Measurements from ENCODE around the gene SETX.

SETX gene

GRCh38 chr9:132369421-132369820, 14.6 kb upstream of the SETX start:
- Histone ChIP-seq H3K4me3 (ENCODE audit: low read depth, low read length) (no peak overlapping the region), H3K9me3 (ENCODE audit: control insufficient read depth, insufficient read depth, low read depth, low read length) (no peaks in the 10 kb centered on the region), H3K36me3 (ENCODE audit: control insufficient read depth in 2 of 2, insufficient read depth in 1 of 2, low read length in 2 of 2) (no peaks in the 10 kb centered on the region; a peak in 1 of 3 replicates), H3K4me1 (ENCODE audit: control insufficient read depth, insufficient read depth, low read length) (no peaks in the 10 kb centered on the region), H3K27ac (ENCODE audit: extremely low read depth, low read depth, low read length) (no peak overlapping the region)
- CTCF ChIA-PET = interaction anchor here (0.7 kb wide), 1 partner anchor 417 kb away, joined by 4 read pairs; no protein-coding TSS in a partner anchor
- TF ChIP-seq ZNF292 (tag by site-specific recombination; IDR thresholded peaks at IDR 0.05; ENCODE audit: borderline replicate concordance, low read depth) (no peak), ZNF777 (tag by site-specific recombination; IDR thresholded peaks at IDR 0.05; ENCODE audit: borderline replicate concordance) (no peak), ZNF223 (tag by site-specific recombination; IDR thresholded peaks at IDR 0.05) (no peak), ZNF501 (tag by site-specific recombination; IDR thresholded peaks at IDR 0.05) (no peak), FEZF1 (tag by site-specific recombination; IDR thresholded peaks at IDR 0.05) (no peak), ZNF580 (tag by site-specific recombination; IDR thresholded peaks at IDR 0.05) (no peak), ZNF140 (tag by site-specific recombination; IDR thresholded peaks at IDR 0.05) (no peak), KLF9 (tag by site-specific recombination; IDR thresholded peaks at IDR 0.05; ENCODE audit: low read depth) (no peak), ZNF521 (tag by site-specific recombination; IDR thresholded peaks at IDR 0.05) (no peak), ZSCAN16 (tag by site-specific recombination; IDR thresholded peaks at IDR 0.05) (no peak)
- POLR2A ChIA-PET = no interaction called here

- no peak for TF ChIP-seq ZNF518A (tag by site-specific recombination; conservative IDR thresholded peaks at IDR 0.05; ENCODE audit: low read depth)
- TF ChIP-seq MEIS1 (CRISPR knock-in tag; IDR thresholded peaks at IDR 0.05; ENCODE audit: borderline replicate concordance) = no peak
- 0 out of 2 replicates have a peak, but pooled peaks have one; percentile 21 for TF ChIP-seq ZBTB44 (tag by site-specific recombination; IDR thresholded peaks at IDR 0.05)
- TF ChIP-seq HIC1 (tag by site-specific recombination; IDR thresholded peaks at IDR 0.05) = no peak
- peak; percentile 52 for TF ChIP-seq ZNF335 (tag by site-specific recombination; conservative IDR thresholded peaks at IDR 0.05)
- peak; percentile 82 for TF ChIP-seq GLIS1 (tag by site-specific recombination; IDR thresholded peaks at IDR 0.05)
- no peak for TF ChIP-seq SALL2 (tag by site-specific recombination; IDR thresholded peaks at IDR 0.05; ENCODE audit: borderline replicate concordance)
- no peak for TF ChIP-seq ZNF610 (tag by site-specific recombination; IDR thresholded peaks at IDR 0.05; ENCODE audit: borderline replicate concordance)
- TF ChIP-seq TRIM28 (IDR thresholded peaks at IDR 0.05; ENCODE audit: borderline replicate concordance, low read length) = 0 out of 2 replicates have a peak, but pooled peaks have one; percentile 19
- ChIA-PET POLR2A (interaction anchor here (1.0 to 1.3 kb wide), 2 partner anchors 13 kb away, joined by 3 to 6 read pairs; partner anchors contain the start of gene SETX), CTCF (no interaction called here)
- Histone ChIP-seq H3K36me3 (ENCODE audit: control insufficient read depth in 2 of 2, insufficient read depth in 1 of 2, low read length in 2 of 2) (no peaks in the 10 kb centered on the region), H3K4me1 (ENCODE audit: control insufficient read depth, insufficient read depth, low read length) (no peaks in the 10 kb centered on the region), H3K4me3 (ENCODE audit: low read depth, low read length) (no peak overlapping the region), H3K9me3 (ENCODE audit: control insufficient read depth, insufficient read depth, low read depth, low read length) (no peaks in the 10 kb centered on the region), H3K27ac (ENCODE audit: extremely low read depth, low read depth, low read length) (no peak overlapping the region)
Observed at GRCh38 chr9:132367613-132368313, 13.0 kb upstream of the SETX start.

Measured in HEK293 (cell line).